Activated CD4-positive, alpha-beta T cell treated with anti-CD3 and anti-CD28 coated beads for 1 hour (primary cell): ENCODE results near the gene RIN3.

Experiments
- DNase-seq: peaks from one replicate; pipeline ENCODE4 v3.0.0-alpha.2; 2020

Gene RIN3, protein sequence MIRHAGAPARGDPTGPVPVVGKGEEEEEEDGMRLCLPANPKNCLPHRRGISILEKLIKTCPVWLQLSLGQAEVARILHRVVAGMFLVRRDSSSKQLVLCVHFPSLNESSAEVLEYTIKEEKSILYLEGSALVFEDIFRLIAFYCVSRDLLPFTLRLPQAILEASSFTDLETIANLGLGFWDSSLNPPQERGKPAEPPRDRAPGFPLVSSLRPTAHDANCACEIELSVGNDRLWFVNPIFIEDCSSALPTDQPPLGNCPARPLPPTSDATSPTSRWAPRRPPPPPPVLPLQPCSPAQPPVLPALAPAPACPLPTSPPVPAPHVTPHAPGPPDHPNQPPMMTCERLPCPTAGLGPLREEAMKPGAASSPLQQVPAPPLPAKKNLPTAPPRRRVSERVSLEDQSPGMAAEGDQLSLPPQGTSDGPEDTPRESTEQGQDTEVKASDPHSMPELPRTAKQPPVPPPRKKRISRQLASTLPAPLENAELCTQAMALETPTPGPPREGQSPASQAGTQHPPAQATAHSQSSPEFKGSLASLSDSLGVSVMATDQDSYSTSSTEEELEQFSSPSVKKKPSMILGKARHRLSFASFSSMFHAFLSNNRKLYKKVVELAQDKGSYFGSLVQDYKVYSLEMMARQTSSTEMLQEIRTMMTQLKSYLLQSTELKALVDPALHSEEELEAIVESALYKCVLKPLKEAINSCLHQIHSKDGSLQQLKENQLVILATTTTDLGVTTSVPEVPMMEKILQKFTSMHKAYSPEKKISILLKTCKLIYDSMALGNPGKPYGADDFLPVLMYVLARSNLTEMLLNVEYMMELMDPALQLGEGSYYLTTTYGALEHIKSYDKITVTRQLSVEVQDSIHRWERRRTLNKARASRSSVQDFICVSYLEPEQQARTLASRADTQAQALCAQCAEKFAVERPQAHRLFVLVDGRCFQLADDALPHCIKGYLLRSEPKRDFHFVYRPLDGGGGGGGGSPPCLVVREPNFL

DNA sequence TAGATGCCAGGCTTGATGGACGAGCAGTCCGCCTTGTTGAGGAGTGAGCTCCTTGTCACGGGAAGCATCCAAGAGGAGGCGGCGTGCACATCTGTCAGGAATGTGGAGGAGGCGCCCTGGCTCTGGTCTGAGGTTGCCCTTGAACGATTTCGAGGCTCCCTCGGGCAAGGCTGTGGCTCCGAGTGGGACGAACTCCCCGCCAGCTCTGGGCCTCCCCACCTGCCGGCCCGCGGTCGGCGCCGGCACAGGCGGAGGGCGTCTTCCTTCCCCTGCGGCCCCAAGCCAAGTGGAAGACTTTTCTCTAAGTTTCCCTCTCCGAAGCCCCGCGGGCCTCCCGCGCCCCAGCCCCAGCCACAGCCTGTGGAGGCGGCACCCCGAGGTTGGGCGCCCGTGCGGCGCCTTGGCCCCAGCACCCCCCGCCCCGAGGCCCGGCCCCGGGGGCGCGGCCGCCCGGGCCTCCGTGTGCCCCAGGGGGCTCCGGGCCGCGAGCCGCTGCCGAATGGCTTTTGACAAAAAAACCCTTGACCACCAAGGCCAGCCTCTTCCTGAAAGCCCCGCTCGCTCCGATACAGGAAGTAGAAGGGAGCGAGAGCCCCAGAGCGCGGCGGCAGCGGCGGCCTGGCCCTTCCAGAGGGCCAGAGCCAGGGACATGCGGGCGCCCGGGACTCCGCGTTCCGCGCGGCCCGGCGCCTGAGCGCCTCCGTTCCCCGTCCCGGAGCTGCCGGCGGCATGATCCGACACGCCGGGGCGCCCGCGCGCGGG, at the start of gene RIN3:
TSS of gene RIN3 (plus strand) at position 578 of the 762 bp plus-strand sequence. CDS start at position 730, 152 bp downstream.
- no peak for DNase-seq

DNA sequence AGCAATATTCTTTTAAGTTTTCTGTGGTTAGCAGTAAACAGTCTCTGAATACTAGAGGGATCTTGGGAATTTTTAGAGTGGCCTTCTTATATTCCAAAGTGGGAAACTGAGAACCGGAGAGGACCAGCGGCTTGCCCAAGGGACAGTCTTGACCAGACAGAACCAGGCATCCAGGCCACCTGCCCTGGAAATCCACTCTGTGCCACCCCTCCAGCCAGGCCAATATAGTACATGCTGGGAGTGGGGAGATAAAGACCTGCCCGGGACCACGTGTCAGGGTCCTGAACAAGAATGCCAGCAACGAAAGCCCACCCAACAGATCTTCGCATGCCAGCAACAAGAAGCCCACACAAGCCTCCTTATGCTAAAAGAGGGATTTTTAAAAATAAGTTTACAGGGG, 49.4 kb upstream of the RIN3 start:
- no peak for DNase-seq

DNA sequence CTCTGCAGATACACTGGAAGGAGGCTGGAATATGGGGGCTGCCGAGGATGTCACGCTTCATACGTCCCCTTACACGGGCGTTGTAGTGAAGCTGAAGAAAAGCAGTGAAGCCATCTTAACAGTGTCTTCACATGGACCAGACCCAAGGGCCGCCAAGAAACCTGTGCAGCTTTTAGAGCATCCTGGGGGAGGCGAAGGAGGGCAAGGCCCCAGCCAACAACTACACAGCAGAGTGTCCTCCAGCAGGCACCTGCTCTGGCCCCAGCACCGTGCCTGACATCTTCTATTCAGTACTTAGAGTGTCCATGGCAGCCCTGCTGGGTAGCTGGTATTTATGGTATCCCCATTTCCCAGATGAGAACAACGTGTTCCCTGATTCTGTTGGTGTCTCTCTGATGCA, 48.9 kb upstream of the RIN3 start:
- no peak for DNase-seq

DNA sequence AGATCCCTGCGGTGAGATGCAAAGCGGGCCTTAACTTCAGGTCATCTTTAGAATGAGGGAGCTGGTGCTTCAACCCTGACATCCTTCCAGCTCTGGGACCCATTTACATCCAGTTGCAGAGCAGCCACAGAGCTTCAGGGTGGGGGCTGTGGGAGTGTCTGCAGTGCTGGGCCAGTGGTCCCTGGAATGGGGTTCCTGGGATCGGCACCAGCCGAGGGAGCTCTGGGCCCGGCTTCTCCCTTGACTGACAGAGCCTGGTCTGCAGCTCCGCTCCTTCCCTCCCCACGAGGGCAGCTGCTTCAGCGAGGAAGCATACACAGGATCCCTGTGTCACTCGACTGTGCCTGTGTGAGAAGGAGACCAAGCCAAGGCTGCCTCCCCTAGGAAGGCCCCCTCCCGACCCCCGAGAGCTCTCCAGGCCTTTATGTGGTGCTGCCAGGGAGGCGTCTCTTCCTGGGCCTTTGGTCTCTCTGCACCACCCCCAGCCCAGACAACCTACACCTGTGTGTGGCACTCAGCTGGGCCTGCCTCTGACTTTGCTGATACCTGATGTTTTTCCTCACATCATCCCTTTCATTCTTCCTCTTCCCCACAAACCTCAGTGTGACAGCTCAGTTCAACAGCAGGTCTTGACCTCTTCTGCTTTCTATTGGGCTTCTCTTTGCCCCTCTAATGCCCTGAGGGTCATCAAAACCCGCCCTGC, 48.1 kb upstream of the RIN3 start:
- no peak for DNase-seq

DNA sequence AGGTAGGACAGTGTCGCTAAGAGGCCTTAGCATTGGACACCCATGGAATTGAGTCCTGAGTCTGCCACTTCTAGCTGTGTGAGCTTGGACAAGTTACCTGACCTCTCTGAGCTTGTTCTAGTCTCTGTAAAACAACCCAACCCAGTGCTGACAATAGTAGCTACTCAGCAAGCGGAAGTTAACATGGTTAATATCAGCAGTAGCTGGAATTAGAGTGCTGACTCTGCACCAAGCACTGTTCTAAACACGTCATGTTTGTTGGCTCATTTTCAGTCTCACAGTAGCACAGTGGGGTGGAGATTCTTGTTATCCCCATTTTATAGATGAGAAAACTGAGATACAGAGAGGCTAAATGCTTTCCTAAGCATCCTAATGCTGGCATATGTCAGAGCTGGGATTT, 47.5 kb upstream of the RIN3 start:
- no peak for DNase-seq

DNA sequence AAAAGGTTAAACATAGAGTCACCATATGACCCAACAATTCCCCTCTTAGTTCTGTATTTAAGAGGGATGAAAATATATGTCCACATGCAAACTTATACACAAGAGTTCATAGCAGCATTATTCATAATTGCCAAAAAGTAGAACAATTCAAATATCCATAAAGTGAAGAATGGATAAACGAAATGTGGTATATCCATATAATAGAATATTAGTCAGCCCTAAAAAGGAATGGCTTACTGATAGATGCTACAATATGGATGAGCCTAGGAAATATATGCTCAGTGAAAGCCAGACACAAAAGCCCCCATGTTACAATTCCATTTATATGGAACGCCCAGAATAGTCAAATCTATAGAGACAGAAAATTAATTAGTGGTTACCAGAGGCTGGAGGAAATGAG, 44.1 kb upstream of the RIN3 start:
- no peak for DNase-seq

DNA sequence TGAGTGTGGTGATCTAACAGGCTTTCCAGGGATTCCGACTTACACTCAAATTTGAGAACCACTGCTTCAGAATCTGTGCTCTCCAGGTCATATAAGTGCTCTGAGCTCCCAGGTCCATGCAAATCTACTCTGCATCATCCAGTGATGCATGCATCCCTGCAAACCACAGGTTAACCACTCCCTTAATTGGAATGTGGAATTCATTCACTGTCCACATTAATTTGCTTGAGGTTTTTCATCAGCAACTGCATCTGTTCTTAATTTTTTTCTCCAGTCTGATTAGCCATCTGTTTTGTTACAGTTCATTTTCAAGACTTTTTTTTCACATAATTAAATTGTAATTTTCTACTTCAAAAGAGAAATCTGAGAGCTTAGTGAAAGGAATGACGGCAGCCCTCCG, 43.4 kb upstream of the RIN3 start:
- DNase-seq: no peak

DNA sequence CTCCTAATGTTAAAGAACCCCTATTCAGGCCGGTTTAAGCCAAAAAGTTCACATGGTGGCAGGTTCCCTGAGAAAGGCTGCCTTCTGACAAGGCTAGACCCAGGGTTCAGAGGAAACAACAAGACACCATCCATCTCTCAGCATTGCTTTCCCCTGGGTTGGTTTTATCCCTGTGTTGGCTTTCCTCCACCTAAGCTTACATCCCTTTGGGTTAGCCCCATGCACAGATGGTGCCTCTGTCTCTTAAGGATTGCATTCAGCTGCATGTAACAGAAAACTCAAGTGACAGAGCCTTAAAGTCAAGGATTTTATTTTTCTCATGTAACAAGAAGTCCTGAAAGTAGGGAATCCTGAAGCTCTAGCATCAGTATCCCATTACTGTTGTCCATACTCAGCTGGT, 42.8 kb upstream of the RIN3 start:
- no peak for DNase-seq

DNA sequence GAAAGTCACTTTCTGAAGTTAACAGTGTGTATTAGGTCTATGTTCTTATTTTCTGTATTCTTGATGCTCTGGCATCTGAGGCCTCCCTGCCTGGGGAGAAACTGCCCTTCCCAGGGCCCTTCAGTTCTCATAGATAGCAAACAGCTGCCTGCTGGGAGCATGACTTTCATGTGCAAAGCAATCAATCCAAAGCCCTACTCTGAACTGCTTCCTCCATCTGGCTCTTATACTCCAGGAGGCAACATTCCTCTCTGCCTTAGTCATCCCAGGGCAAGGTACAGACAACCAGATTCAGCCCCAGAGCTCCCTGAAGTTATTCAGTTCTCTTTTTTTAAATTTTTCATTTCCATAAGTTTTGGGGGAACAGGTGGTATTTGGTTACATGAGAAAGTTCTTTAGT, 41.7 kb upstream of the RIN3 start:
- no peak for DNase-seq

DNA sequence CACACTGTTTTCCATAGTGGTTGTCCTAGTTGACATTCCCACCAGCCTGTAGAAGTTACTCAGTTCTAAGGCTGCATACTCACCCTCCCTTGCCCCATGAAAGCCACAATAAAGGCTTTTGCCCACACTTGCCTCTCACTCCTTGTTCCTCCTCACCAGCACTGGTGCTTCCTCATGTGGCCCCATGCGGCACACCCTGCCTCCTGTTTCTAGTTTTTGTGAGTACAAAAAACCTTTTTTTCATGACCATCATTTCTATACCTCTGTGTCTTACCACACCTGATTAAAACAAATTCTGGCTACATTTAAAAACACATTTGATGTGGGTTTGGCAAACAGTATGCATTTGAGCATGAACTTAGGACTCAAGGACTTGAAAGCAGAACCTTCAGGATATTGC, 40.7 kb upstream of the RIN3 start:
- DNase-seq: no peak

DNA sequence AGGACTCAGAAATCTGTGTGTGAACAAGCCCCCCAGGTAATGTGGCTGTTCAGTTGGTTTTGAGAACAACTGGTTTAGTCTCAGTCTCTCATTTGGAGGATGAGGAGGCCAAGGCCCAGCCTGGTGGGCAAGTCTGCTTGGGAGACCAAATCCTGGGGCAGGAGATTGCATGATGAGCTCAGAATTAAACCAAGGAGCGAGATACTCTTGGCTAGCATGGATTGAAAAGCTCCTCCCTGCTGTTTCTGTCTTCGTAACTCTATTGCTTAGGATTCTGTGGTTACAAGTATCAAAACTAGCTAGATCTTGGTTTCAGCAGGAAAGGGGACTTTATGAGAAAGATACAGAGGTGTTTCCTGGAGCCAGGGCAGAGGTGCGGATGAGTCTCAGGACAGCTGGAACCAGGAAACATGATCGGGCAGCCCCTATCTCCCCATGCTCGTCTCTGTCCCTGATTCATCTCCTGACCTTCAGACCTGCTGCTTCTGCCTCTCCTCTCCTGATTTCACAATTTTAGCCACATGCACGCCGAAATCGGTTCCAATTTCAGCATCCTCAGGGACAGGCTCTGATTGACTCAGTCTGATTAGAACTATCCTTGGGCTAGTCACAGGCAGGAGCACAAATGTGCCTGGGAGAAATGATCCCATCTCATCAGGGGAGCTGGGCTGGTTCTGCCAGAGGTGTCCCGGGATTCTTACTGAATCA, 40.2 kb upstream of the RIN3 start:
- DNase-seq: no peak

DNA sequence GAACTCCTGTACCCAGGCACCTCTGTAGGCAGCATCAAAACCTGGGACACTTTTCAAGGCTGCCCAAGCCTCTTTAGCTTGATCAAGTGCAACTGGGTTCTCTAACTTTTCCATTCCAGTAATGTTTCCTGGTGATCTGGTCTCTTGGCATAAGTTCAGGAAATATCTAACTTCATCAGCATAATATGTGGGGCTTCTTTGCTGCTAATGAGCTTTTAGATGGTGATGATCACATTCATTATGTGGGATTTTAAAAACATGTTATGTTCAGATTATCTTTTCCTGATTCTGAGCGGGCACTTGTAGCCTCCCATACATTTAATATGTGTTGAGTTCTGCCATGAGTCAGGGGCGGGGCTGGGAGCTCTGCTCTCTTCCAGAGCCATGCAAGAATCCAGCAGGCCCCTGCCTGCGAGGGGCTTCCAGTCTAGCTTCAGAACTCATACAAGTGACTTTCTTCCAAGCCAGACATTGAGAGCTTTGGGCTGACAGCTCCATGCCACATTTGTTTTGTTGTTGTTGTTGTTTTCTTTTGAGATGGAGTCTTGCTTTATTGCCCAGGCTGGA, 39.5 kb upstream of the RIN3 start:
- DNase-seq: no peak

DNA sequence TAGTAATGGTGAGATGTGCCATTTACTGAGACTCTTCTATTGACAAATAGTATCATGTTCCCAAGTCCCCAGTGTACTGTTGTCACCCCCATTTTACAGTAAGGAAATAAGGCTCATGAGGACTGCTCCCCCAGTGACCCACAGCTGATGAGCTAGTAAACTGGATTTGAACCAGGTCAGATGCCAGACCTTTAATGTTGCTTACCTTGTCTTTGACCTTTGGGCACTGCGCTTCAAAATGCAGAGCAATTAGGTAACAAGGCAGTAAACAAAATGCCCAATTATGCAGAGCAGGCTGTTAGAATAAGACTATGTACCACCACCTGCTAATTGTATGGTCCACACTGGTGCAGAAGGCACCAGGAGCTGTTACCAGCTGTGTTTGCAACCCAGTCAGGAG, 38.5 kb upstream of the RIN3 start:
- DNase-seq: no peak

DNA sequence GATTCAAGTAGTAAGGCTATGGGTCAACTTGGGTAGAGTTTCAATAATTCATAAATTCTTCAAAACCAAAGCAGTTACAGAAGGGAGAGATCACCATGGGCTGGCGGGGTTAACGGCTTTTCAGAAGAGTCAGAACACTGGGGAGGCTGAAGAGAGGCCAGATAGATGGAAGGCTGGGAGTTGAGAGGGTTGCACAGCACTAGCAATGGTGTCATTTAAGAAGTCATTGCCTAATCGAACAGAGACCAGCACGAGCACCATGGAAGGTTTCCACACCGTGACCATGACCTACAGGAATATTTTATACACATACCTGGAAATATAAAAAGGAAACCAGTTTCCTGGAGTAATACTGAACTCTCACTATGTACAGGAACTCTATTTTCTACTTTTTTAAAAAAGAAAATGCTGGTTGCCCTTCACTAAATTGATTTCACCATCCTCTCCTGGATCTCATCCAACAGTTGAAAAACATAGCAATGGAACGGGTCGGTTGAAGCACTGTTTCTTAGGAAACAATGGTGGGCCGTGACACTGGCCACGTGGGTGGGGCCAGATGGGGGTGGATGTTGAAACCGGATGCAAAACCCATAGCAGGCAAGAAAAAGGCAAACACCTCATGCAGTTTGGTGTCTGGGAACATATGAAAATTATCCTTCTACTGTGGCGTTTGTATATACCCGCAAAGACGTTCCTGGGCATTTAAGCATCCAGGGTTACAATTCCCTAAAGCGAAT, 38.0 kb upstream of the RIN3 start:
- no peak for DNase-seq

DNA sequence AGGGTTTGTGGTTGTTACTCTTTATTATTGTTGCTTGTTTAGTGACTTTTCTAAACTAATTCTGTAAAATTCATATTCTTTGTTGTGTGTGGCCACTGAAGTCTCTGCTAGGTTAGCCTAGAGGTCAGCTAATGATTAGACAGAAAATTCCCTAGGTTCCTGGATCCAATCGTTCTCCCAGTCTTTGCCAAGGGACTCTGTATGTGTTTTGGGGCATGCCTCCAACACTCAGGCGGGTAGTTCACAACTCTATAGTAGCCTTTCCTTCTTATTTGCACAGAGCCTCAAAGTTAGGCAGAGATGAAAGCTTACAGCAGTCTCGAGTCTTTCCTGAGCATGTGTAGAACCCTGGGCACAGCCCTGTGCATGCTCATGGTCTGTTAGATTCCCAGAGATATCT, 32.7 kb upstream of the RIN3 start:
- DNase-seq: no peak

DNA sequence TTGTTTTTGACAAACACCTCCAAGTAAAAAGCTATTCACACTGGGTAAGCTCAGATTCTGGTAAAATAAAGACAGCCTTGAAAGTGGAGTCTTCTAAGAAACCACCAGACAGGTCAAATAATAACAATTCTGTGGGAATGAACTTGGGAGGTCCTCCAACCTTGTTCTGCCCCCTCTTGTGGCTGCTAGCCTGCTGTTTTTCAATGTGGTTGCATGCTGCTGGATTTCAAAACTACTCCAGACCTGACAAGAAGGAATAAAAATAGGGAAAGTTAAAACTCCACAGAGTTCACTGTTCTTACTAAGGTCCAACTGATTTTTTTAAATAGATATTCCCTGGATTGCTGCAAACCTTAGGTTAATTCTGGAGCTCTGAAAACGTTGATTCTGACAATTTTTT, 32.2 kb upstream of the RIN3 start:
- no peak for DNase-seq

DNA sequence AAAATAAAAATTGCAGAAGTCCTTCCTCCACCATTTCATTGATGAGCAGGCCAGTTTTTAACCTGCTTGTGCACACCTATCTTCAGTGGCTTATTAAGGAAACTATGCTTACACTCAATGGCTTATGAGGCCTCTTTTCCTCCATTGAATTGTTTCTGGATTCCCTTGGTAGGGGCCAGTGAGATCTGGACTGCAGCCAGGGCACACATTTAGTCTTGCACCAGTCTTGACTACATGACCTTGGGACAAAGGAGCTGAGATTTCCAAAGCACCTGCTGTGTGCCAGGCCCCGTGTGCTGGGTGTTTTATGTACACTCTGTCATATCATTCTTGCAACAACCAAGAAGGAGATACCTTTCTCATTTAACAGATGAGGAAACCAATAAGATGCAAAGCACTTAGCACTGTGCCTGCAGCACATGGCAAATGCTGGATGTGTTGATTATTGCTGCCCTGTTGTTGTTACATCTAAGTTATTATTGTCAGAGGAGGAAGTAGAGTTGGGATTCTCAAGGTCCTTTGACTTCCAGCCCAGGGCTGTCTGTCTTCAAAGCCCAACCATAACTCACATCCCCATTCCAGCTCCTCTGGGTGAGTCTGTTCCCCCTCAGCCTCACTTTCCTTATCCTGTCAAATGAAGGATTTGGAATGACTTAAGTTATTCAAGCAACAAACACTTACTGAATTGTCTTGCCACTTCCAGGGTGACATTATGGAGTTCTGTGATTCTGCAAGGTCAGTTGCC, 31.6 kb upstream of the RIN3 start:
- no peak for DNase-seq

DNA sequence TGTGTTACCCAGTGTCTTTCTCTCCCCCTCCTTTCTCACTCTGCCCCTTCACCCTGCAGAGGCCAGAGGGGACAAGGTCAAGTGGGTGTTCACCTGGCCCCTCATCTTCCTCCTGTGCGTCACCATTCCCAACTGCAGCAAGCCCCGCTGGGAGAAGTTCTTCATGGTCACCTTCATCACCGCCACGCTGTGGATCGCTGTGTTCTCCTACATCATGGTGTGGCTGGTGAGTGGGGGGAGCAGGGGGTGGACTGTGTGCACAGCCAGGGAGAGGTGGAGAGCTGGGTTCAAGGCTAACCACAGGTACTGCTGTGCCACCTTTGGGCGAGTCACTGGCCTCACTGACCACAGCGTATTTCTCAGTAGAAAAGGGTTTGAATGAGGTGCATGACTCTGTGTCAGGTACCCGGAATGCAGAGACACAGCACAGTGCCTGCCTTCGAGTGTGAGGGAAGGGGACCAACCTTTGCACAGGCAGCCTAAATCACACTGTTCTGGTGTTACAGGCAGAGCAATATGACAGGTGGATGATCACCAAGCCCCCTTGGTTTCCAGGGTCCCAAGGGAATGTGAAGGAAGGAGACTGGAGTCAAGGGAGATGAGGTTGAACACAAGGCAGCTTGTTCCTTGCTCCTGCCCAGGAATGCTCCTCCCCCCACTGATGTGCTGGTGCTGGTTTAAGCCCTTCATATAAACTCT, 30.8 kb upstream of the RIN3 start:
- no peak for DNase-seq

DNA sequence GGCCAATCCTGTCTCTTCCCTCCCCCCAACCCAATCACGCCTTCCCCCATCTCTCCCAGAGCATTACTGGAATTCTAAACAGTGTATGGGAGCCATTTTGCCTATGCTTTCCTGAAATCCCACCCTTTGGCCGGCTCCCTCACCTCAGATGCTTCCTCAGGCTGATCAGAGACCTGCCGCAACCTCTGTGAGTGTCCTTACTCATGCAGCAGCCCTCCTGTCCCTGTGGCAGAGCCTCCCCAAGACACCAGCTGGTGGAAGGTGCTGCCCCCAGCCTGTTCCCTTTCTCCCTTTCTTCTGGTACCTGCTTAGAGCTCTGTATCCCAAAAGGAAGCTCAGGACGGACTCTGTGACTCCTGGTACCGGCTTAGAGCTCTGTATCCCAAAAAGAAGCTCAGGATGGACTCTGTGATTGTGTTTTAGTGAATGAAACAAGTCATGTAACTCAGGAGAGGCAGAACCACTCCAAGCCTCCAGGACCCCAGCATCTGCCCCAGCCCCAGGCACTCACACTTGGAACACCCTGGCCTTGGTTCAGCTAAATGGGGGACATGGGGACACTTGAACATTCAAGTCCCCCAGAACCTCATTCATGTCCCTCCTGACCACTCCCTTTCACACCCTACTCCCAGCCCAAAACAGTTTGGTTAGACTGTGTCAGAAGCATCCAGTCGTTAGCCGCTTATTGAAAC, 29.3 kb upstream of the RIN3 start:
- DNase-seq: no peak
